ENCODE data around the gene STK38. TPM values are rescaled to one million over a fixed set of nuclear protein-coding genes. Genes with fewer than 3 reads are reported as not detected.

STK38 gene
- total and polyA plus RNA-seq, 2 of the 13 experiments (the other 11 are each of a cell fraction or from before 2014, with no cell fraction given) = 10.3 to 20.7 TPM

DNA sequence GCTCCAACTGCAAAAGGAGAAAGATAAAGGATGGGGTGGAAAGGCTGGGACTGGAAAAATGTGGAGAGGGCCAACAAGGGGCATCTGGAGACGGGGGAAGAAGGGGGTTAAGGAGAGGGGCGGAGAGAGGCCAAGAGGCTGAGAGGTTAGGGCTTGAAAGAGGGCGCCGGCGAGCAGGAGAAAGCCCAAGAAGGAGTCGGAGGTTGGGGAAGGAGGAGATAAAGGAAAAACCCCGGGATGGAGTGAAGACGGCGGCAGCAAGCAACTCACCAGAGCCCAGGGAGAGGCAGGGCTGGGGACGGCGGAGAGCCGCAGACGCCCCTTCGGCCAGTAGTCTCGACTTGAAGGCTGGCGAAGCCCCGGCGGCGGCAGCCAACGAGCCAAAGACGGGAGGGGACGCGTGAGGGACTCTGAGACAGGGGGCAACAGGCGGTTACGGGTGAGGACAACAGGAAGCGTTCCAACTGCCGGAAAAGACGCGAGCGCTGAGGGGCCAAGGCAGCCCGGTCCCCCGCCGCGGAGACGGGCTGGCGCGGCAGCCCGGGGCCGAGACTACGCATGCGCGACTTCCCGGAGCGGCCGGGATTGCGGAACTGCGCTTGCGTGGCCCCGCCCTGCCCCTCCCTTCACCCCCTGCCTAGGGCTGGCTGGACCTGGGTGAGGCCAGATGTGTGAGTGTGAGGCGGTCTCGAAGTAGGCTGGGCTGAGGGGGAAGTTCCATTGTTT, at the start of gene STK38 (continued):
- TF ChIP-seq, protein P1, sequence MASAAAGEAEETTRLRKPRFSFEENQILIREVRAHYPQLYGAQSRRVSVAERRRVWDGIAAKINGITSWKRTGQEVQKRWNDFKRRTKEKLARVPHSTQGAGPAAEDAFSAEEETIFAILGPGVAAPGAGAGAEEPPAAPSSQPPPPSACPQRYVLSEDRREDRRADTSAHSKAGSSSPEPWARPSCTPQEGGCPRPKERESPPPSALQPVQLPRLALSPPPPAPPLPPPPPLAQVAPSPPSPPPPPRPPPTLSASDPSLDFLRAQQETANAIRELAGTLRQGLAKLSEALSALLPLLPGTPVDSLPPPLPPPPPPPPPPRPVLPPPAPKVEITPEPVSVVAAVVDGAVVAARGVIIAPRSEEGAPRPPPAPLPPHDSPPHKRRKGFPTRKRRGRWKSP (CRISPR knock-in tag; IDR thresholded peaks at IDR 0.05) = no peak
- TF ChIP-seq, protein P2, sequence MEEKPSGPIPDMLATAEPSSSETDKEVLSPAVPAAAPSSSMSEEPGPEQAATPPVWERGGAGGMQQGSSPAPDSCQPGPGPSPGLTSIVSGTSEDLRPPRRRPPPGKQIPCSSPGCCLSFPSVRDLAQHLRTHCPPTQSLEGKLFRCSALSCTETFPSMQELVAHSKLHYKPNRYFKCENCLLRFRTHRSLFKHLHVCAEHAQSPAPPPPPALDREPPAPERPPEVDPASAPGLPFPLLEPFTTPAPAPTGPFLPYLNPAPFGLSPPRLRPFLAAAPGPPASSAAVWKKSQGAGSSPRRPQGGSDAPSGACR (CRISPR knock-in tag; IDR thresholded peaks at IDR 0.05) = no peak
- 0 out of 2 replicates have a peak, but pooled peaks have one; percentile 47 for TF ChIP-seq ZNF12 (CRISPR knock-in tag; IDR thresholded peaks at IDR 0.05)
- no peak for TF ChIP-seq CEBPG (CRISPR knock-in tag; IDR thresholded peaks at IDR 0.05)
- TF ChIP-seq PHF20 (CRISPR knock-in tag; IDR thresholded peaks at IDR 0.05) = peak; percentile 70
- no peak for TF ChIP-seq JDP2 (CRISPR knock-in tag; IDR thresholded peaks at IDR 0.05; ENCODE audit: borderline replicate concordance)
- no peak; the same call in 1 of the 2 replicates for TF ChIP-seq ZNF337 (CRISPR knock-in tag; IDR thresholded peaks at IDR 0.05; ENCODE audit: borderline replicate concordance, low read depth)
- TF ChIP-seq ZNF333 (CRISPR knock-in tag; IDR thresholded peaks at IDR 0.05; ENCODE audit: borderline replicate concordance) = peak; percentile 86; the same call in 1 of the 2 replicates
- no peak for TF ChIP-seq ZNF20 (CRISPR knock-in tag; IDR thresholded peaks at IDR 0.05)
- peak; percentile 45; the same call in 1 of the 2 replicates for TF ChIP-seq RARA (CRISPR knock-in tag; IDR thresholded peaks at IDR 0.05)
- 0 out of 2 replicates have a peak, but pooled peaks have one; percentile 27 for TF ChIP-seq ZNF572 (CRISPR knock-in tag; IDR thresholded peaks at IDR 0.05)
- TF ChIP-seq, protein P3, sequence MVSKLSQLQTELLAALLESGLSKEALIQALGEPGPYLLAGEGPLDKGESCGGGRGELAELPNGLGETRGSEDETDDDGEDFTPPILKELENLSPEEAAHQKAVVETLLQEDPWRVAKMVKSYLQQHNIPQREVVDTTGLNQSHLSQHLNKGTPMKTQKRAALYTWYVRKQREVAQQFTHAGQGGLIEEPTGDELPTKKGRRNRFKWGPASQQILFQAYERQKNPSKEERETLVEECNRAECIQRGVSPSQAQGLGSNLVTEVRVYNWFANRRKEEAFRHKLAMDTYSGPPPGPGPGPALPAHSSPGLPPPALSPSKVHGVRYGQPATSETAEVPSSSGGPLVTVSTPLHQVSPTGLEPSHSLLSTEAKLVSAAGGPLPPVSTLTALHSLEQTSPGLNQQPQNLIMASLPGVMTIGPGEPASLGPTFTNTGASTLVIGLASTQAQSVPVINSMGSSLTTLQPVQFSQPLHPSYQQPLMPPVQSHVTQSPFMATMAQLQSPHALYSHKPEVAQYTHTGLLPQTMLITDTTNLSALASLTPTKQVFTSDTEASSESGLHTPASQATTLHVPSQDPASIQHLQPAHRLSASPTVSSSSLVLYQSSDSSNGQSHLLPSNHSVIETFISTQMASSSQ (IDR thresholded peaks at IDR 0.05; ENCODE audit: low read depth) = no peak
- TF ChIP-seq, protein P3 (CRISPR knock-in tag; IDR thresholded peaks at IDR 0.05; ENCODE audit: borderline replicate concordance) = peak; percentile 24; the same call in 1 of the 2 replicates
- TF ChIP-seq, protein P4, sequence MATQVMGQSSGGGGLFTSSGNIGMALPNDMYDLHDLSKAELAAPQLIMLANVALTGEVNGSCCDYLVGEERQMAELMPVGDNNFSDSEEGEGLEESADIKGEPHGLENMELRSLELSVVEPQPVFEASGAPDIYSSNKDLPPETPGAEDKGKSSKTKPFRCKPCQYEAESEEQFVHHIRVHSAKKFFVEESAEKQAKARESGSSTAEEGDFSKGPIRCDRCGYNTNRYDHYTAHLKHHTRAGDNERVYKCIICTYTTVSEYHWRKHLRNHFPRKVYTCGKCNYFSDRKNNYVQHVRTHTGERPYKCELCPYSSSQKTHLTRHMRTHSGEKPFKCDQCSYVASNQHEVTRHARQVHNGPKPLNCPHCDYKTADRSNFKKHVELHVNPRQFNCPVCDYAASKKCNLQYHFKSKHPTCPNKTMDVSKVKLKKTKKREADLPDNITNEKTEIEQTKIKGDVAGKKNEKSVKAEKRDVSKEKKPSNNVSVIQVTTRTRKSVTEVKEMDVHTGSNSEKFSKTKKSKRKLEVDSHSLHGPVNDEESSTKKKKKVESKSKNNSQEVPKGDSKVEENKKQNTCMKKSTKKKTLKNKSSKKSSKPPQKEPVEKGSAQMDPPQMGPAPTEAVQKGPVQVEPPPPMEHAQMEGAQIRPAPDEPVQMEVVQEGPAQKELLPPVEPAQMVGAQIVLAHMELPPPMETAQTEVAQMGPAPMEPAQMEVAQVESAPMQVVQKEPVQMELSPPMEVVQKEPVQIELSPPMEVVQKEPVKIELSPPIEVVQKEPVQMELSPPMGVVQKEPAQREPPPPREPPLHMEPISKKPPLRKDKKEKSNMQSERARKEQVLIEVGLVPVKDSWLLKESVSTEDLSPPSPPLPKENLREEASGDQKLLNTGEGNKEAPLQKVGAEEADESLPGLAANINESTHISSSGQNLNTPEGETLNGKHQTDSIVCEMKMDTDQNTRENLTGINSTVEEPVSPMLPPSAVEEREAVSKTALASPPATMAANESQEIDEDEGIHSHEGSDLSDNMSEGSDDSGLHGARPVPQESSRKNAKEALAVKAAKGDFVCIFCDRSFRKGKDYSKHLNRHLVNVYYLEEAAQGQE (IDR thresholded peaks at IDR 0.05; ENCODE audit: borderline replicate concordance in 1 of 2, low read depth in 1 of 2, low read length in 2 of 2) = no peak; a peak in 1 of 4 replicates
- no peak for TF ChIP-seq ATF4 (CRISPR knock-in tag; IDR thresholded peaks at IDR 0.05)
- no peak for TF ChIP-seq ZNF746 (CRISPR knock-in tag; IDR thresholded peaks at IDR 0.05)
- peak; percentile 76; the same call in 1 of the 2 replicates for TF ChIP-seq ZNF792 (CRISPR knock-in tag; IDR thresholded peaks at IDR 0.05)
- no peak for TF ChIP-seq MLLT10 (CRISPR knock-in tag; IDR thresholded peaks at IDR 0.05)
- TF ChIP-seq ZNF781 (CRISPR knock-in tag; IDR thresholded peaks at IDR 0.05; ENCODE audit: borderline replicate concordance, not compliant biosample characterization) = peak; percentile 80
